Fibroblast of pulmonary artery (primary cell): ENCODE measurements around the gene STIM1.

Experiments used
- DNase-seq: peaks from one replicate; pipeline ENCODE4 v3.0.0-alpha.2; 2010; ENCODE audit warnings: low read depth
- H3K4me3 ChIP-seq: replicated peaks from 2 replicates; pipeline ENCODE4 v1.5.1; 2011; ENCODE audit warnings: low read depth, mild to moderate bottlenecking, control low read depth, low read length, moderate library complexity
- CTCF ChIP-seq: IDR thresholded peaks from 2 replicates; pipeline ENCODE4 v1.5.1; 2011; ENCODE audit warnings: mild to moderate bottlenecking, control low read depth, low read length, inconsistent platforms; ENCODE audit errors: missing control alignments

The STIM1 gene

GRCh38 chr11:3954448-3955298, 99.2 kb downstream of the STIM1 start:
- TF ChIP-seq CTCF, result no peak
- DNase-seq, result no peak

GRCh38 chr11:3955299-3955665, 99.8 kb downstream of the STIM1 start:
- H3K4me3 ChIP-seq, result no peak overlapping the region
- TF ChIP-seq CTCF, result no peak
- DNase-seq, result no peak

More at GRCh38 chr11:3954448-3955298, 99.2 kb downstream of the STIM1 start:
- H3K4me3 ChIP-seq, result no peak overlapping the region

DNA sequence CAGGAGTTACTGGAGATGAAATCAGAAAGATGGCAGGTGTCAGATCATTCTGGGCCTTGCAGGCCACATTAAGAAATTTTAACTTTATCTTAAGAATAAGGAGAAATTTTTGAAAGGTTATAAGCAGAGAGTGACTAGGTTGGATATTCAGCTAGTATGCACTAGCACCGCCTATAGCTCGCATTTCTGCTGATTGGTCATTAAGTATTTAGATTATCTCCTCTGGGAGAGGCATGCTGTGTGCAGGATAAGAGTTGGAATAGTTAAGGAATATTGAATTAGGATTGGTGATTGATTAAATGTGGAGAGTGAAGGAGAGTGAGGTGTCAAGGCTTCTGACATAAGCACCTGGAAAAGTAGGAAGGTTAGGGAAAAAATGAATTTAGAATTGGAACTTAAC, 100.6 kb downstream of the STIM1 start:
- H3K4me3 ChIP-seq, result no peak overlapping the region
- no peak for TF ChIP-seq CTCF

GRCh38 chr11:3956748-3957147, 101.3 kb downstream of the STIM1 start:
- DNase-seq, result no peak
- no peak for TF ChIP-seq CTCF

More for the DNA sequence above, 100.6 kb downstream of the STIM1 start:
- DNase-seq, result no peak

DNA sequence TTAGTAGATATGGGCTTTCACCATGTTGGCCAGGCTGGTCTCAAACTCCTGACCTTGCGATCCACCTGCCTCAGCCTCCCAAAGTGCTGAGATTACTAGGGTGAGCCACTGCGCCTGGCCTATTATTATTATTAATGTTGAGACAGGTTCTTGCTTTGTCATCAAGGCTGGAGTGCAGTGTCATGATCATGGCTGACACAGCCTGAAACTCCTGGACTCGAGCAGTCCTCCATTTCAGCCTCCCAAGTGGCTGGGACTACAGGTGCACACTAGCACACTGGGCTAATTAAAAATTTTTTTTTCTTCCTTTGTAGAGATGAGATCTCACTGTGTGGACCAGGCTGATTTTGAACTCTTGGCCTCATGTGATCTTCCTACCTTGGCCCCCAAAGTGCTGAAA, 102.0 kb downstream of the STIM1 start:
- no peak for DNase-seq
- no peak for TF ChIP-seq CTCF
- no peak overlapping the region for H3K4me3 ChIP-seq

More at GRCh38 chr11:3956748-3957147, 101.3 kb downstream of the STIM1 start:
- H3K4me3 ChIP-seq, result no peak overlapping the region

- no peak for TF ChIP-seq CTCF
- no peak overlapping the region for H3K4me3 ChIP-seq
- no peak for DNase-seq
These were observed 102.8 kb downstream of the STIM1 start for GRCh38 chr11:3958281-3958680.
